Endodermal cell (in vitro differentiated cells): ENCODE results near the gene UBE3C. TPM values are rescaled to one million over a fixed set of nuclear protein-coding genes. Genes with fewer than 3 reads are reported as not detected.
A peak's percentile ranks its signal among the peaks of the same experiment; 100 is the strongest.

Source experiments
- DNase-seq: peaks from one replicate; pipeline ENCODE4 v3.0.0-alpha.2; 2017
- H3K27ac ChIP-seq: 2 replicates; pipeline ENCODE4 v1.5.1; 2013; ENCODE audit warnings: mild to moderate bottlenecking, low read depth, low read length, moderate library complexity
- H3K27me3 ChIP-seq: 2 replicates; pipeline ENCODE4 v1.6.1; 2013; ENCODE audit warnings: mild to moderate bottlenecking, low read length, moderate library complexity; ENCODE audit not compliant: insufficient read depth, control insufficient read depth, poor library complexity, severe bottlenecking
- H3K36me3 ChIP-seq: 2 replicates; pipeline ENCODE4 v1.7.0; 2013; ENCODE audit warnings: mild to moderate bottlenecking, low read length, moderate library complexity; ENCODE audit not compliant: control insufficient read depth, insufficient read depth
- H3K4me1 ChIP-seq: one replicate; pipeline ENCODE4 v1.7.0; 2013; ENCODE audit warnings: low read length; ENCODE audit not compliant: control insufficient read depth, insufficient read depth
- H3K4me3 ChIP-seq: 2 replicates; pipeline ENCODE4 v1.5.1; 2013; ENCODE audit warnings: mild to moderate bottlenecking, low read length, moderate library complexity
- H3K9ac ChIP-seq: 2 replicates; pipeline ENCODE4 v1.6.1; 2013; ENCODE audit warnings: mild to moderate bottlenecking, low read length, moderate library complexity; ENCODE audit not compliant: poor library complexity, severe bottlenecking; ENCODE audit errors: extremely low read depth
- H3K9me3 ChIP-seq: 2 replicates; pipeline ENCODE4 v1.6.1; 2013; ENCODE audit warnings: mild to moderate bottlenecking, low read length, moderate library complexity; ENCODE audit not compliant: control insufficient read depth
- H3K27ac Mint-ChIP-seq: 2 replicates; pipeline ENCODE4 v1.8.0; 2020; ENCODE audit warnings: mixed read lengths
- H3K27me3 Mint-ChIP-seq: 2 replicates; pipeline ENCODE4 v1.8.0; 2021; ENCODE audit warnings: mild to moderate bottlenecking, mixed read lengths; ENCODE audit not compliant: insufficient read depth
- H3K36me3 Mint-ChIP-seq: 2 replicates; pipeline ENCODE4 v1.8.0; 2020; ENCODE audit warnings: low read depth, mixed read lengths
- H3K4me1 Mint-ChIP-seq: 2 replicates; pipeline ENCODE4 v1.8.0; 2020; ENCODE audit warnings: mixed read lengths
- H3K4me3 Mint-ChIP-seq: 2 replicates; pipeline ENCODE4 v1.8.0; 2020; ENCODE audit warnings: mild to moderate bottlenecking, moderate library complexity, mixed read lengths
- H3K9me3 Mint-ChIP-seq: 2 replicates; pipeline ENCODE4 v1.8.0; 2020; ENCODE audit warnings: mild to moderate bottlenecking, mixed read lengths
- CTCF ChIP-seq: fragments of 200-600 bp; sonication (generic); conservative IDR thresholded peaks from 2 replicates; pipeline ENCODE4 v1.5.0; 2021; ENCODE audit warnings: antibody characterized with exemption, mild to moderate bottlenecking
- WGBS, 2 experiments: methylation state at CpG; one replicate each; pipeline versions ENCODE4 v1.1.5 to v1.1.7; 2013; ENCODE audit warnings: missing lambda C conversion rate in 2 of 2, mixed read lengths in 1 of 2; ENCODE audit not compliant: insufficient coverage in 1 of 2, insufficient read length in 1 of 2; 5-methylcytosine and 5-hydroxymethylcytosine counted together
- long read RNA-seq, 4 experiments: library from polyadenylated mRNA in 2 of 4; library from RNA in 1 of 4; library from capped mRNA in 1 of 4; stranded (forward) in 3 of 4; unstranded in 1 of 4; transcript quantifications; one replicate each; pipeline ENCODE4 v2.0.0, GENCODE V29; 2020 to 2021; ENCODE audit warnings: inconsistent platforms in 1 of 4
- polyA plus RNA-seq, 2 experiments: library from polyadenylated mRNA; stranded (reverse); fragments of 50-300 nt; gene quantifications; one replicate each; pipeline ENCODE4 v1.2.3, GENCODE V29; 2013
- total RNA-seq, 2 donors: library from RNA; stranded (reverse); fragmentation: NEBNext Ultra II Directional in 1 of 2; extraction: Animal tissue kit (Norgen Biotek cat#: 25700) in 1 of 2; gene quantifications; 2 replicates in 1 of 2; 3 replicates in 1 of 2; pipeline ENCODE4 v1.2.1, GENCODE V29; 2021

UBE3C gene
- total RNA-seq, result 10 to 100 TPM; 53.4 to 55.9 TPM
- polyA plus RNA-seq (2013, experiment 1 of 2), result 31.4 TPM
- polyA plus RNA-seq (2013, experiment 2 of 2), result 33.3 TPM
- long read RNA-seq, experiment 1, partial matches to known transcripts, result 7 of 15 reads
- long read RNA-seq, experiment 1, other reads (novel, unspliced or antisense), result 7 of 15 reads
- long read RNA-seq, experiment 2, full-length matches to known transcripts, result 49 of 88 reads
- long read RNA-seq, experiment 2, partial matches to known transcripts, result 16 of 88 reads
- long read RNA-seq, experiment 2, other reads (novel, unspliced or antisense), result 23 of 88 reads
- long read RNA-seq, experiment 3, full-length matches to known transcripts, result 6 of 25 reads
- long read RNA-seq, experiment 3, partial matches to known transcripts, result 11 of 25 reads
- long read RNA-seq, experiment 3, other reads (novel, unspliced or antisense), result 8 of 25 reads
- long read RNA-seq, experiment 4, partial matches to known transcripts, result 1 of 4 reads
- long read RNA-seq, experiment 4, other reads (novel, unspliced or antisense), result 3 of 4 reads

- peak within 1 kb of the TSS; percentile 97 for H3K4me3 ChIP-seq
- TF ChIP-seq CTCF, result no peak
- H3K4me1 ChIP-seq, result peaks cover 2% of the 10 kb centered on the region
- peaks cover 22% of the 10 kb centered on the region for H3K36me3 ChIP-seq
- H3K27me3 Mint-ChIP-seq, result peaks cover 2% of the 10 kb centered on the region
- H3K27ac Mint-ChIP-seq, result peak within 1 kb of the TSS; percentile 85
- DNase-seq, result peak; percentile 93
- peak within 1 kb of the TSS; percentile 67 for H3K9ac ChIP-seq
- peaks cover 27% of the 10 kb centered on the region for H3K4me1 Mint-ChIP-seq
- peak within 1 kb of the TSS; percentile 93 for H3K27ac ChIP-seq
- H3K9me3 Mint-ChIP-seq, result no peaks in the 10 kb centered on the region
- peaks cover 26% of the 10 kb centered on the region for H3K36me3 Mint-ChIP-seq
- H3K9me3 ChIP-seq, result no peaks in the 10 kb centered on the region
- no peaks in the 10 kb centered on the region for H3K27me3 ChIP-seq
- WGBS, 2 experiments, result 2 to 11% methylated on average over 21 to 80 of the region's 80 CpGs
- peak within 1 kb of the TSS; percentile 76 for H3K4me3 Mint-ChIP-seq
These were observed at the start of gene UBE3C for GRCh38 chr7:157138424-157139110. TSS of gene UBE3C (plus strand) at chr7:157138926. CDS start at chr7:157139273, 347 bp downstream.

GRCh38 chr7:157089100-157089610, 49.6 kb upstream of the UBE3C start:
- Histone ChIP-seq H3K9me3 (peaks cover 16% of the 10 kb centered on the region), H3K9ac (no peak overlapping the region), H3K27me3 (no peaks in the 10 kb centered on the region), H3K36me3 (no peaks in the 10 kb centered on the region), H3K4me1 (no peaks in the 10 kb centered on the region), H3K4me3 (no peak overlapping the region), H3K27ac (no peak overlapping the region)
- no peaks in the 10 kb centered on the region for H3K4me1 Mint-ChIP-seq
- peaks cover 42% of the 10 kb centered on the region for H3K9me3 Mint-ChIP-seq
- H3K36me3 Mint-ChIP-seq, result peaks cover 2% of the 10 kb centered on the region
- H3K27ac Mint-ChIP-seq, result no peak overlapping the region
- TF ChIP-seq CTCF, result no peak
- H3K27me3 Mint-ChIP-seq, result peaks cover 13% of the 10 kb centered on the region
- WGBS, 2 experiments, result 81 to 87% methylated on average over 12 to 15 of the region's 15 CpGs
- H3K4me3 Mint-ChIP-seq, result no peak overlapping the region
- no peak for DNase-seq

- H3K27me3 Mint-ChIP-seq, result peaks cover 13% of the 10 kb centered on the region
- no peaks in the 10 kb centered on the region for H3K4me1 Mint-ChIP-seq
- H3K36me3 Mint-ChIP-seq, result no peaks in the 10 kb centered on the region
- DNase-seq, result peak; percentile 31
- Histone ChIP-seq H3K36me3 (no peaks in the 10 kb centered on the region), H3K9ac (no peak overlapping the region), H3K4me3 (no peak overlapping the region), H3K4me1 (no peaks in the 10 kb centered on the region), H3K9me3 (peaks cover 6% of the 10 kb centered on the region), H3K27ac (no peak overlapping the region), H3K27me3 (no peaks in the 10 kb centered on the region)
- TF ChIP-seq CTCF, result no peak
- no peak overlapping the region for H3K4me3 Mint-ChIP-seq
- peaks cover 29% of the 10 kb centered on the region for H3K9me3 Mint-ChIP-seq
- WGBS, 2 experiments, result 89 to 92% methylated on average over 9 to 25 of the region's 25 CpGs
- H3K27ac Mint-ChIP-seq, result no peak overlapping the region
These were observed 48.1 kb upstream of the UBE3C start for GRCh38 chr7:157090485-157091165.
